ENCODE results near the gene FBXL7. TPM values are rescaled to one million over a fixed set of nuclear protein-coding genes. Genes with fewer than 3 reads are reported as not detected.

FBXL7 gene
- polyA plus RNA-seq, 1 donor from 2014 or later, result 0.24 TPM

DNA sequence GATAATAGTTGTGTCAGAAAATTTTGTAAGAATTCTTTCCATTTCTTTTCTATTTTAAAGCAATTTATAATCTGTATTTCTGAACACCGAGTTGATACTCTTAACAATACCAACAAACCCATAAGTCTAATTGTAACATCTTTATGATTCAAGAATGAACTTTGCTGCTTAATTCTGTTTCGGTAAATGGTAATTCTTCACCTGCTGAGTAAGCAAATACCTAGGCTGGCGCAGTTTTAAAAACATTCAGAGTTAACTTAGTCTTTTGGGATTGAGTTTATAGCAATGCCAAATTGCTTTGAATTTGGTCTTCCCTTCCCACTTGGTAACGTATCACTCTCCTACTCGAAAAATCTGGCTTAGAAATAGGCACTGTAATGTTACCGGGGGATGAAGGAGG lies 456.6 kb downstream of the FBXL7 start:
- Histone ChIP-seq H3F3A (ENCODE audit: insufficient read depth, low read length, poor library complexity, severe bottlenecking) (no peaks in the 10 kb centered on the region), H3K9me2 (ENCODE audit: insufficient read depth, low read length) (no peaks in the 10 kb centered on the region), H3K27ac (ENCODE audit: low read length) (no peak overlapping the region), H3K36me3 (ENCODE audit: insufficient read depth, low read length) (no peaks in the 10 kb centered on the region), H3K9ac (ENCODE audit: low read length) (no peak overlapping the region), H4K20me1 (ENCODE audit: insufficient read depth) (no peaks in the 10 kb centered on the region), H3K4me2 (ENCODE audit: low read length) (no peak overlapping the region), H3K79me2 (replicated peaks; ENCODE audit: insufficient read depth, low read length) (no peaks in the 10 kb centered on the region), H2AFZ (ENCODE audit: low read depth, low read length) (no peak overlapping the region), H3K9me3 (ENCODE audit: low read length) (no peaks in the 10 kb centered on the region), H3K27me3 (ENCODE audit: insufficient read depth, low read depth, low read length) (no peaks in the 10 kb centered on the region), H3K4me3 (ENCODE audit: low read length) (no peak overlapping the region)
- TF ChIP-seq MXI1 (conservative IDR thresholded peaks at IDR 0.05; ENCODE audit: poor library complexity, severe bottlenecking), result no peak
- TF ChIP-seq SMC3 (conservative IDR thresholded peaks at IDR 0.05; ENCODE audit: poor library complexity), result no peak
- no peak for TF ChIP-seq RAD21 (conservative IDR thresholded peaks at IDR 0.05)
- no peak for TF ChIP-seq TAF1 (IDR thresholded peaks at IDR 0.05; ENCODE audit: low read depth)
- TF ChIP-seq EZH2 (IDR thresholded peaks at IDR 0.05; ENCODE audit: borderline replicate concordance, insufficient read depth, low read length, poor library complexity, severe bottlenecking), result no peak
- TF ChIP-seq, protein P1, sequence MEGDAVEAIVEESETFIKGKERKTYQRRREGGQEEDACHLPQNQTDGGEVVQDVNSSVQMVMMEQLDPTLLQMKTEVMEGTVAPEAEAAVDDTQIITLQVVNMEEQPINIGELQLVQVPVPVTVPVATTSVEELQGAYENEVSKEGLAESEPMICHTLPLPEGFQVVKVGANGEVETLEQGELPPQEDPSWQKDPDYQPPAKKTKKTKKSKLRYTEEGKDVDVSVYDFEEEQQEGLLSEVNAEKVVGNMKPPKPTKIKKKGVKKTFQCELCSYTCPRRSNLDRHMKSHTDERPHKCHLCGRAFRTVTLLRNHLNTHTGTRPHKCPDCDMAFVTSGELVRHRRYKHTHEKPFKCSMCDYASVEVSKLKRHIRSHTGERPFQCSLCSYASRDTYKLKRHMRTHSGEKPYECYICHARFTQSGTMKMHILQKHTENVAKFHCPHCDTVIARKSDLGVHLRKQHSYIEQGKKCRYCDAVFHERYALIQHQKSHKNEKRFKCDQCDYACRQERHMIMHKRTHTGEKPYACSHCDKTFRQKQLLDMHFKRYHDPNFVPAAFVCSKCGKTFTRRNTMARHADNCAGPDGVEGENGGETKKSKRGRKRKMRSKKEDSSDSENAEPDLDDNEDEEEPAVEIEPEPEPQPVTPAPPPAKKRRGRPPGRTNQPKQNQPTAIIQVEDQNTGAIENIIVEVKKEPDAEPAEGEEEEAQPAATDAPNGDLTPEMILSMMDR (IDR thresholded peaks at IDR 0.05; ENCODE audit: poor library complexity, severe bottlenecking), result no peak
- no peak for TF ChIP-seq POLR2AphosphoS5 (IDR thresholded peaks at IDR 0.05)
- no peak for TF ChIP-seq EP300 (conservative IDR thresholded peaks at IDR 0.05; ENCODE audit: poor library complexity, severe bottlenecking)
- TF ChIP-seq, protein P2, sequence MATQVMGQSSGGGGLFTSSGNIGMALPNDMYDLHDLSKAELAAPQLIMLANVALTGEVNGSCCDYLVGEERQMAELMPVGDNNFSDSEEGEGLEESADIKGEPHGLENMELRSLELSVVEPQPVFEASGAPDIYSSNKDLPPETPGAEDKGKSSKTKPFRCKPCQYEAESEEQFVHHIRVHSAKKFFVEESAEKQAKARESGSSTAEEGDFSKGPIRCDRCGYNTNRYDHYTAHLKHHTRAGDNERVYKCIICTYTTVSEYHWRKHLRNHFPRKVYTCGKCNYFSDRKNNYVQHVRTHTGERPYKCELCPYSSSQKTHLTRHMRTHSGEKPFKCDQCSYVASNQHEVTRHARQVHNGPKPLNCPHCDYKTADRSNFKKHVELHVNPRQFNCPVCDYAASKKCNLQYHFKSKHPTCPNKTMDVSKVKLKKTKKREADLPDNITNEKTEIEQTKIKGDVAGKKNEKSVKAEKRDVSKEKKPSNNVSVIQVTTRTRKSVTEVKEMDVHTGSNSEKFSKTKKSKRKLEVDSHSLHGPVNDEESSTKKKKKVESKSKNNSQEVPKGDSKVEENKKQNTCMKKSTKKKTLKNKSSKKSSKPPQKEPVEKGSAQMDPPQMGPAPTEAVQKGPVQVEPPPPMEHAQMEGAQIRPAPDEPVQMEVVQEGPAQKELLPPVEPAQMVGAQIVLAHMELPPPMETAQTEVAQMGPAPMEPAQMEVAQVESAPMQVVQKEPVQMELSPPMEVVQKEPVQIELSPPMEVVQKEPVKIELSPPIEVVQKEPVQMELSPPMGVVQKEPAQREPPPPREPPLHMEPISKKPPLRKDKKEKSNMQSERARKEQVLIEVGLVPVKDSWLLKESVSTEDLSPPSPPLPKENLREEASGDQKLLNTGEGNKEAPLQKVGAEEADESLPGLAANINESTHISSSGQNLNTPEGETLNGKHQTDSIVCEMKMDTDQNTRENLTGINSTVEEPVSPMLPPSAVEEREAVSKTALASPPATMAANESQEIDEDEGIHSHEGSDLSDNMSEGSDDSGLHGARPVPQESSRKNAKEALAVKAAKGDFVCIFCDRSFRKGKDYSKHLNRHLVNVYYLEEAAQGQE (IDR thresholded peaks at IDR 0.05; ENCODE audit: borderline replicate concordance), result no peak

DNA sequence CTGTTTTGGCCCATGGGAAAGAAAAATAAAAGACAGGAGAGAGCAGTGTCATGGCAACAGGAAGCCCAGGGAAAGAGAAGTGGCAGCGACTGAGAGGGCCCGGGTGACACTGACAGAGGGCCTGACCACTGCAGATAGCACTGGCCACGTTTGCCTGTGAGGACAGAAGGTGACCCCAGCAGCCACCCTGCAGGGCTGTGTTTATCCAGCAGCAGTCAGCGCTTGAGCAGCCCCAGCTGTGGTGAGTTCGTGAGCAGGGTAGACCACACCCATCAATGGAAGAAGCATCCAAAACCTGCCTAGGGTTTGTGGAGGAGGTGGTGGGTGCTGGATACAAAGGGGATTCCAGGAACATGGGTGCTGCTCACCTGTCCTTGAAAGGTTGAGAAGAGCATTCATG lies 457.1 kb downstream of the FBXL7 start:
- H4K20me1 ChIP-seq (ENCODE audit: insufficient read depth), result no peaks in the 10 kb centered on the region
- no peak overlapping the region for H3K4me3 ChIP-seq (ENCODE audit: low read length)
- H3K9ac ChIP-seq (ENCODE audit: low read length), result no peak overlapping the region
- H3K9me3 ChIP-seq (ENCODE audit: low read length), result no peaks in the 10 kb centered on the region
- H3K27ac ChIP-seq (ENCODE audit: low read length), result no peak overlapping the region
- no peaks in the 10 kb centered on the region for H3K9me2 ChIP-seq (ENCODE audit: insufficient read depth, low read length)
- H3K36me3 ChIP-seq (ENCODE audit: insufficient read depth, low read length), result no peaks in the 10 kb centered on the region
- no peaks in the 10 kb centered on the region for H3K79me2 ChIP-seq (replicated peaks; ENCODE audit: insufficient read depth, low read length)
- TF ChIP-seq RAD21 (conservative IDR thresholded peaks at IDR 0.05) (no peak), MXI1 (conservative IDR thresholded peaks at IDR 0.05; ENCODE audit: poor library complexity, severe bottlenecking) (no peak), EZH2 (IDR thresholded peaks at IDR 0.05; ENCODE audit: borderline replicate concordance, insufficient read depth, low read length, poor library complexity, severe bottlenecking) (no peak), TAF1 (IDR thresholded peaks at IDR 0.05; ENCODE audit: low read depth) (no peak), SMC3 (conservative IDR thresholded peaks at IDR 0.05; ENCODE audit: poor library complexity) (no peak), EP300 (conservative IDR thresholded peaks at IDR 0.05; ENCODE audit: poor library complexity, severe bottlenecking) (no peak), POLR2AphosphoS5 (IDR thresholded peaks at IDR 0.05) (no peak)
- TF ChIP-seq, protein P2 (IDR thresholded peaks at IDR 0.05; ENCODE audit: borderline replicate concordance), result no peak
- TF ChIP-seq, protein P1 (IDR thresholded peaks at IDR 0.05; ENCODE audit: poor library complexity, severe bottlenecking), result no peak
- no peak overlapping the region for H3K4me2 ChIP-seq (ENCODE audit: low read length)
- no peaks in the 10 kb centered on the region for H3F3A ChIP-seq (ENCODE audit: insufficient read depth, low read length, poor library complexity, severe bottlenecking)
- H2AFZ ChIP-seq (ENCODE audit: low read depth, low read length), result no peak overlapping the region
- no peaks in the 10 kb centered on the region for H3K27me3 ChIP-seq (ENCODE audit: insufficient read depth, low read depth, low read length)
